NCI-H774 (cell line): ENCODE data around the gene ZNF423.

Source experiments
- DNase-seq: peaks from one replicate; lab custom pipeline; 2025; lab: John Stamatoyannopoulos, UW

Gene ZNF423

GRCh38 chr16:49470513-49470991, 385.4 kb downstream of the ZNF423 start:
- DNase-seq = no peak

- no peak for DNase-seq
Measured at GRCh38 chr16:49469930-49470451, 385.9 kb downstream of the ZNF423 start.

GRCh38 chr16:49469311-49469670, 386.6 kb downstream of the ZNF423 start:
- DNase-seq = no peak

- no peak for DNase-seq
Measured at GRCh38 chr16:49468611-49469310, 387.2 kb downstream of the ZNF423 start.

- DNase-seq = no peak
Measured at GRCh38 chr16:49467540-49468372, 388.2 kb downstream of the ZNF423 start.

GRCh38 chr16:49466881-49467280, 389.0 kb downstream of the ZNF423 start:
- no peak for DNase-seq

- DNase-seq = no peak
Measured at GRCh38 chr16:49466529-49466831, 389.4 kb downstream of the ZNF423 start.

- no peak for DNase-seq
Measured at GRCh38 chr16:49465661-49466528, 390.0 kb downstream of the ZNF423 start.

GRCh38 chr16:49464877-49465504, 390.9 kb downstream of the ZNF423 start:
- peak; percentile 58 for DNase-seq

- no peak for DNase-seq
Measured at GRCh38 chr16:49464093-49464492, 391.8 kb downstream of the ZNF423 start.

GRCh38 chr16:49463529-49463928, 392.4 kb downstream of the ZNF423 start:
- DNase-seq = peak; percentile 88

GRCh38 chr16:49462989-49463371, 392.9 kb downstream of the ZNF423 start:
- peak; percentile 61 for DNase-seq

- no peak for DNase-seq
Measured at GRCh38 chr16:49462362-49462988, 393.4 kb downstream of the ZNF423 start.

GRCh38 chr16:49461517-49461951, 394.4 kb downstream of the ZNF423 start:
- DNase-seq = no peak

- DNase-seq = no peak
Measured at GRCh38 chr16:49460786-49461470, 395.0 kb downstream of the ZNF423 start.

GRCh38 chr16:49459953-49460735, 395.8 kb downstream of the ZNF423 start:
- DNase-seq = no peak

- no peak for DNase-seq
Measured at GRCh38 chr16:49458656-49459445, 397.1 kb downstream of the ZNF423 start.

- DNase-seq = no peak
Measured at GRCh38 chr16:49458243-49458642, 397.7 kb downstream of the ZNF423 start.

- DNase-seq = no peak
Measured at GRCh38 chr16:49457196-49457595, 398.7 kb downstream of the ZNF423 start.
